AG09309 (cell line): ENCODE data around the gene MFSD6.
"Not testable (repeated sequence)": the region's sequence is repeated elsewhere in the genome, so short reads cannot be mapped to it uniquely, and the experiment has no call there.

Experiments used
- DNase-seq: peaks from one replicate; pipeline ENCODE4 v3.0.0-alpha.2; 2010; ENCODE audit warnings: low read depth
- H3K4me3 ChIP-seq: 2 replicates; pipeline ENCODE4 v1.5.1; 2011; ENCODE audit warnings: mild to moderate bottlenecking, low read depth, low read length, moderate library complexity; ENCODE audit not compliant: control insufficient read depth
- TF ChIP-seq, protein P1 (sequence below): IDR thresholded peaks from 2 replicates; pipeline ENCODE4 v1.5.1; 2011; ENCODE audit warnings: mild to moderate bottlenecking, low read depth, low read length, inconsistent platforms; ENCODE audit not compliant: insufficient read depth, control insufficient read depth; ENCODE audit errors: missing control alignments

The MFSD6 gene

DNA sequence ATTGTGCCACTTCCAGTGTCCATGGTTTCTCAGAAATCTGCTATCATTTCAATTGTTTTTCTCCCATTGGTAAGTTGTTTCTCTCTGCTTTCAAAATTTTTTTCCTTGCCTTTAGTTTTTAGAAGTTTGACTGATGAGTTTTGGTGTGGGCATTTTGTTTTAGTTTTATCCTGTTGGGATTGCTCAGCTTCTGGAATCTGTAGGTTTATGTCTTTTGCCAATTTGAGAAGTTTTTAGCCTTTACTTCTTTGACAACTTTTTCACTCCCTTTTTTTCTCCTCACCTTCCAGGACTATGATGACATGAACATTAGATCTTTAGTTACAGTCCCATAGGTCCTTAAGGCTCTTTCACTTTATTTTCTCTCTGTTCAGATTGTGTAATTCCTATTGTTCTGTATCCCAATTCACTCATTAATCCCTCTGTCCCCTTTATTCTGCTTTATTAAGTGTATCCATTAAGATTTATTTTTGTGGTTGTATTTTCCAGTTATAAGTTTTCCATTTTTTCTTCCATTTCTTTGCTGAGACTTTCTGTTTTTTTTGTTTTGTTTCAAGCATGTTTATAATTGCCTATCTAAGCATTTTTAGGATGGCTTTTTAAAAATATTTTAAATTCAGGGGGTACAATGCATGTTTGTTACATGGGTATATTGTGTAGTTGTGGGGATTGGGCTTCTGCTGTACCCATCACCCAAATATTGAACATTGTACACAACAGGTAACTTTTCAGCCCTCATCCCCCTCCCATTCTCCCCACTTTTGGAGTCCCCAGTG, 17.9 kb downstream of the MFSD6 start:
- TF ChIP-seq, protein P1, sequence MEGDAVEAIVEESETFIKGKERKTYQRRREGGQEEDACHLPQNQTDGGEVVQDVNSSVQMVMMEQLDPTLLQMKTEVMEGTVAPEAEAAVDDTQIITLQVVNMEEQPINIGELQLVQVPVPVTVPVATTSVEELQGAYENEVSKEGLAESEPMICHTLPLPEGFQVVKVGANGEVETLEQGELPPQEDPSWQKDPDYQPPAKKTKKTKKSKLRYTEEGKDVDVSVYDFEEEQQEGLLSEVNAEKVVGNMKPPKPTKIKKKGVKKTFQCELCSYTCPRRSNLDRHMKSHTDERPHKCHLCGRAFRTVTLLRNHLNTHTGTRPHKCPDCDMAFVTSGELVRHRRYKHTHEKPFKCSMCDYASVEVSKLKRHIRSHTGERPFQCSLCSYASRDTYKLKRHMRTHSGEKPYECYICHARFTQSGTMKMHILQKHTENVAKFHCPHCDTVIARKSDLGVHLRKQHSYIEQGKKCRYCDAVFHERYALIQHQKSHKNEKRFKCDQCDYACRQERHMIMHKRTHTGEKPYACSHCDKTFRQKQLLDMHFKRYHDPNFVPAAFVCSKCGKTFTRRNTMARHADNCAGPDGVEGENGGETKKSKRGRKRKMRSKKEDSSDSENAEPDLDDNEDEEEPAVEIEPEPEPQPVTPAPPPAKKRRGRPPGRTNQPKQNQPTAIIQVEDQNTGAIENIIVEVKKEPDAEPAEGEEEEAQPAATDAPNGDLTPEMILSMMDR: no peak
- DNase-seq: no peak

DNA sequence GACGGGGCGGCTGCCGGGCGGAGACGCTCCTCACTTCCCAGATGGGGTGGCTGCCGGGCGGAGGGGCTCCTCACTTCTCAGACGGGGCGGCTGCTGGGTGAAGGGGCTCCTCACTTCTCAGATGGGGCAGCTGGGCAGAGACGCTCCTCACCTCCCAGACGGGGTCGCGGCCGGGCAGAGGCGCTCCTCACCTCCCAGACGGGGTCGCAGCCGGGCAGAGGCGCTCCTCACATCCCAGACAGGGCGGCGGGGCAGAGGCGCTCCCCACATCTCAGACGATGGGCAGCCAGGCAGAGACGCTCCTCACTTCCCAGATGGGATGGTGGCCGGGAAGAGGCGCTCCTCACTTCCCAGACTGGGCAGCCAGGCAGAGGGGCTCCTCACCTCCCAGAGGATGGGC, 22.7 kb downstream of the MFSD6 start:
- DNase-seq, H3K4me3 ChIP-seq: not testable (repeated sequence)

More for the DNA sequence above, 17.9 kb downstream of the MFSD6 start:
- no peak overlapping the region for H3K4me3 ChIP-seq

DNA sequence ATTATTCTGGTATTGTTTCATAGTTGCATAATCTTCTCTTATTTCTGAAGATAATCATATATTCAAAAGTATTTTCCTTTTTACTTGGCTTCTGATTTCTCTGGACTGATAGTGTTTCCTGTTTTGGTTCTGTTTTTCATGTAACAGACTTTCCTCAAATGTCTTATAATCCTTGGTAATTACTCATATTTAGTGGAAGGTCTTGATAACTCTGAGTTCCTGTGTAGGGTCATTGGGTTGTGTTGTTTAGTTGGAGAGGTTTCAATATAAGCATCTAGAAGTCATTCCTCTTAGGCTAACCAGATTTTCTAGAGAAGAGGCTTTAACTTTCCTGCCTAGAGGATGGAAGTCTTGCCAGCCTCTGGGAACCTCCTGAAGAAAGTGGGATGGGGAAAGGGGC, 23.8 kb downstream of the MFSD6 start:
- H3K4me3 ChIP-seq: no peak overlapping the region
- no peak for DNase-seq
- TF ChIP-seq, protein P1: no peak

DNA sequence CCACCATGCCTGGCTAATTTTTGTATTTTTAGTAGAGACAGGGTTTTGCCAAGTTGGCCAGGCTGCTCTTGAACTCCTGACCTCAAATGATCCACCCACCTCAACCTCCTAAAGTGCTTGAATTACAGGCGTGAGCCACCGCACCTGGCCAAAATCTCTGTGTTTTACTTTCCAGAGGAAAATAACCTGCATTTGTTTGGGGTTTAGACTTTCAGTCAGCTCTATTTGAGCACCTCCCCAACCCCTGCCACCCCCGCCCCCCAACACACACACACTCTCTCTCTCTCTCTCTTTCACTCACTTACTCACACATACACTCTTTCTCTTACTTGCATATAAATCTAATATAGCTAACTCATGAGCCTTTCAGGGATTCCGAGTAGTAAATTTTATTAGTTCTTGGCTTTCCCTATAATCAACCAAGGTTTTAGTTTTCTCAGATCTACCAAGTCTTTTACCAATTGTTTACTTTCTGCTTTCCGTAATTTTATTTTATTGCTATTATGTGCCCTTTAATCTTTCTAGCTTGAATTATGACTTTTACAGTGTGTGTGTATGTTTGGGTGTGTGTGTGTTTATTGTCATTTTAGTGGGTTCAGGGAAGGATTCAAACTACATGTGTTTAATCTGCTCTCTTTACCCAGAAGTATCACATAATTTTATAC, 24.5 kb downstream of the MFSD6 start:
- TF ChIP-seq, protein P1: no peak
- no peak for DNase-seq
- no peak overlapping the region for H3K4me3 ChIP-seq

DNA sequence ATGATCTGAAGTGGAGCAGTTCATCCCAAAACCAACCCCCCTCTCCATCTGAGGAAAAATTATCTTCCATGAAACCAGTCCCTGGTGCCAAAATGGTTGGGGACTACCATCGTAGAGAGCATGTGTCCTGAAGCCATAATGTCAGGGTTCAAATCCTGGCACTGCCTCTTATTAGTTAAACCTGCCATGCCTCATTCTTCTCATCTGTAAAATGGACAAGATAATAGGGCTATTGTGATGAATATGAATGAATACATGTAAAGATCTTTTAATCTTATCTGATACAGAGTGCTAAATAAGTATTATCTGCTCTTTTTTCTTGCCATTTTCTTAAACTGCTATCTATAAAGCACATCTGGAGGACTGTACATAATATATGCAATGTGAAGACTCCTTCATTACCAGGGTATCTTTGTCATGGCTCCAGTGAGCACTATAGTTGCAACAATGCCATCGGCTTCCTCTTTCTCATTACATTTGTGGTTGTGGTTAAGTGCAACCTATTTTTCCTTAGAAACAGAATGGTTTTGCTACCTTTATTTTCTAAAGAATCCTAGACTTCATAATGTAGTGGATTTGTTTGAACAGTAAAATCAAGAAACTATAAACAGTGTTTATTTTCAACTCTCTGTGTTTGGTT, 27.0 kb downstream of the MFSD6 start:
- no peak for DNase-seq
- H3K4me3 ChIP-seq: no peak overlapping the region
- TF ChIP-seq, protein P1: no peak

DNA sequence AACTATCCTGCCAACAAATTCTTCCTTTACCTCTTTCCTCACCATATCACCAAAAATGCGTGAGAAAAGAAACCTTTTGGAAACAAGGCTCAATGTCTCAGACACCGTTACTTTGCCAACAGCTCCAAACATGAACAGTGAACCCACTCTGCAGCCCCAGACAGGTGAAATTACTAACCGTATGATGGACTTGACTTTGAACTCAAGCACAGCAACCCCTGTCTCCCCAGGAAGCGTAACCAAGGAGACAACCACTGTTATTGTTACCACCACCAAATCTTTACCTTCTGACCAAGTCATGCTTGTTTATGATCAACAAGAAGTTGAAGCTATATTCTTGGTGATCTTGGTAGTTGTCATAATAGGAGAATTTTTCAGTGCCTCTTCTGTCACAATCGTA, 28.4 kb downstream of the MFSD6 start:
- TF ChIP-seq, protein P1: no peak
- DNase-seq: no peak
- no peak overlapping the region for H3K4me3 ChIP-seq

DNA sequence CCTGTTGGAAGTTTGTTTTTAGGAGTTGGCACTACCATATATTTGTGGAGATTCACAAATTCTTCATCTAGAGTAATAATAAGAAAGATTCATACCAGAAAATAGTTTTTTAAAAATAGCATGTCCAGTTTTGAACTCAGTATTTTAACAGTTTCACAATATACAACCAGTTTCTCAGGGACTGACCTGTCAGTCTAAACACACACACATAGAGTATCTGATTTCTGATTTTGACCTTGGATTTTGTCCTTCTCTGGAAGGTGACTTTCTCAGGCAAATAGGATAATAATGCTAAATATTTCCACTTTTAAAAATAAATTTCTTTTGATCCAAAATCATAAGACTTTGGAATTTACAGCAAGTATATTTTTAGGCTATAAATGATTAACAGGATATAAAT, 32.0 kb downstream of the MFSD6 start:
- TF ChIP-seq, protein P1: no peak
- no peak for DNase-seq
- H3K4me3 ChIP-seq: no peak overlapping the region
